HepG2 (cell line): ENCODE measurements around the gene LASP1. TPM values are rescaled to one million over a fixed set of nuclear protein-coding genes. Genes with fewer than 3 reads are reported as not detected.

Experiments
- AGO2 ChIP-seq: fragments of 200-400 bp; formaldehyde crosslinking; optimal IDR thresholded peaks from 2 replicates; pipeline ENCODE3; 2017; ENCODE audit warnings: mild to moderate bottlenecking, low read depth, low read length, moderate library complexity
- ATAD3A ChIP-seq: sonication (generic); formaldehyde crosslinking; IDR thresholded peaks from 2 replicates; pipeline ENCODE4 v1.4.0; 2020; ENCODE audit warnings: missing genetic modification reagents
- CREB1 ChIP-seq, 2 experiments: fragments of 450-650 bp in 1 of 2; IDR thresholded peaks; 2 replicates each; pipeline ENCODE4 v1.6.1; 2016 to 2017; ENCODE audit warnings: control low read depth in 1 of 2, mild to moderate bottlenecking in 1 of 2, missing compliant biosample characterization in 1 of 2, missing genetic modification characterization in 1 of 2
- GABPA ChIP-seq, 2 experiments: IDR thresholded peaks; 2 replicates each; pipeline ENCODE4 v1.6.1; 2011 to 2016; ENCODE audit warnings: low read depth in 2 of 2, low read length in 1 of 2, missing biosample characterization in 1 of 2, missing genetic modification characterization in 1 of 2
- HDAC1 ChIP-seq: sonication (generic); formaldehyde crosslinking; IDR thresholded peaks from 2 replicates; pipeline ENCODE4 v1.5.1; 2020; ENCODE audit warnings: mild to moderate bottlenecking, missing genetic modification reagents
- IRX3 ChIP-seq: sonication (generic); formaldehyde crosslinking; IDR thresholded peaks from 2 replicates; pipeline ENCODE4 v1.8.1; 2023; ENCODE audit warnings: mild to moderate bottlenecking, low read depth, missing genetic modification reagents, borderline replicate concordance
- JUN ChIP-seq: sonication (generic); formaldehyde crosslinking; IDR thresholded peaks from 2 replicates; pipeline ENCODE4 v1.4.0; 2020; ENCODE audit warnings: mild to moderate bottlenecking, missing genetic modification reagents
- KDM6A ChIP-seq: IDR thresholded peaks from 2 replicates; pipeline ENCODE4 v1.6.1; 2016; ENCODE audit warnings: low read depth
- KLF9 ChIP-seq: IDR thresholded peaks from 2 replicates; pipeline ENCODE4 v1.6.1; 2016; ENCODE audit warnings: low read depth
- NFATC3 ChIP-seq: sonication (generic); formaldehyde crosslinking; IDR thresholded peaks from 2 replicates; pipeline ENCODE4 v1.5.1; 2020; ENCODE audit warnings: mild to moderate bottlenecking, missing genetic modification reagents
- RORA ChIP-seq: sonication (generic); formaldehyde crosslinking; IDR thresholded peaks from 2 replicates; pipeline ENCODE4 v1.5.0; 2020; ENCODE audit warnings: mild to moderate bottlenecking, missing genetic modification reagents, moderate library complexity
- SNRNP70 ChIP-seq: fragments of 200-400 bp; formaldehyde crosslinking; IDR thresholded peaks from 2 replicates; pipeline ENCODE4 v1.6.1; 2017; ENCODE audit warnings: mild to moderate bottlenecking, low read depth, low read length, moderate library complexity
- SP2 ChIP-seq: sonication (generic); formaldehyde crosslinking; IDR thresholded peaks from 2 replicates; pipeline ENCODE4 v1.5.1; 2020; ENCODE audit warnings: mild to moderate bottlenecking, missing genetic modification reagents
- TCF7L2 ChIP-seq: IDR thresholded peaks from 2 replicates; pipeline ENCODE4 v1.6.1; 2011; ENCODE audit warnings: mild to moderate bottlenecking, low read depth, low read length, moderate library complexity
- TSC22D2 ChIP-seq: sonication (generic); formaldehyde crosslinking; IDR thresholded peaks from 2 replicates; pipeline ENCODE4 v1.5.1; 2020; ENCODE audit warnings: missing genetic modification reagents, mild to moderate bottlenecking, borderline replicate concordance
- ZNF101 ChIP-seq: sonication (generic); formaldehyde crosslinking; IDR thresholded peaks from 2 replicates; pipeline ENCODE4 v1.4.0; 2020; ENCODE audit warnings: mild to moderate bottlenecking, low read depth, missing genetic modification reagents, borderline replicate concordance
- ZNF274 ChIP-seq: sonication (generic); formaldehyde crosslinking; IDR thresholded peaks from 2 replicates; pipeline ENCODE4 v1.5.1; 2020; ENCODE audit warnings: mild to moderate bottlenecking, missing genetic modification reagents
- ZNF589 ChIP-seq: sonication (generic); formaldehyde crosslinking; conservative IDR thresholded peaks from 2 replicates; pipeline ENCODE4 v1.8.0; 2022; ENCODE audit warnings: mild to moderate bottlenecking, moderate library complexity, missing genetic modification reagents
- ZNF614 ChIP-seq: IDR thresholded peaks from 2 replicates; pipeline ENCODE4 v1.6.1; 2018; ENCODE audit warnings: missing biosample characterization, missing genetic modification reagents, inconsistent platforms, borderline replicate concordance
- ZSCAN12 ChIP-seq: sonication (generic); formaldehyde crosslinking; IDR thresholded peaks from 2 replicates; pipeline ENCODE4 v1.9.0; 2021; ENCODE audit warnings: mild to moderate bottlenecking, missing genetic modification reagents
- polyA plus RNA-seq, 8 experiments: library from polyadenylated mRNA; depleted of rRNA in 3 of 8; stranded (reverse) in 7 of 8; unstranded in 1 of 8; fragments of >200 nt; fragmentation: Illumina TruSeq in 4 of 8; extraction: Trizol in 4 of 8; gene quantifications; 2 replicates each; pipeline versions ENCODE4 v1.2.1 to v1.2.3, GENCODE V29; 2011 to 2016; ENCODE audit warnings: low read depth in 4 of 8, missing spikeins in 1 of 8, mixed read lengths in 1 of 8; ENCODE audit not compliant: insufficient read depth in 1 of 8
- total RNA-seq, 5 experiments: library from RNA; depleted of rRNA; stranded (reverse); fragments of >200 nt; fragmentation: Illumina TruSeq; extraction: Trizol; gene quantifications; 2 replicates each; pipeline ENCODE4 v1.2.3, GENCODE V29; 2016; ENCODE audit warnings: low read depth in 1 of 5
- TF ChIP-seq, protein P1 (sequence below): sonication (generic); formaldehyde crosslinking; IDR thresholded peaks from 2 replicates; pipeline ENCODE4 v1.4.0; 2020; ENCODE audit warnings: missing genetic modification reagents, borderline replicate concordance
- TF ChIP-seq, protein P2 (sequence below): sonication (generic); IDR thresholded peaks from 2 replicates; pipeline ENCODE4 v1.6.1; 2016; ENCODE audit warnings: low read depth, borderline replicate concordance
- TF ChIP-seq, protein P3 (sequence below): sonication (generic); formaldehyde crosslinking; IDR thresholded peaks from 2 replicates; pipeline ENCODE4 v1.5.0; 2020; ENCODE audit warnings: mild to moderate bottlenecking, missing genetic modification reagents

The LASP1 gene
- total and polyA plus RNA-seq, 2 of the 13 experiments (the other 11 are each of a cell fraction or from before 2014, with no cell fraction given), result 70.1 to 97.0 TPM

DNA sequence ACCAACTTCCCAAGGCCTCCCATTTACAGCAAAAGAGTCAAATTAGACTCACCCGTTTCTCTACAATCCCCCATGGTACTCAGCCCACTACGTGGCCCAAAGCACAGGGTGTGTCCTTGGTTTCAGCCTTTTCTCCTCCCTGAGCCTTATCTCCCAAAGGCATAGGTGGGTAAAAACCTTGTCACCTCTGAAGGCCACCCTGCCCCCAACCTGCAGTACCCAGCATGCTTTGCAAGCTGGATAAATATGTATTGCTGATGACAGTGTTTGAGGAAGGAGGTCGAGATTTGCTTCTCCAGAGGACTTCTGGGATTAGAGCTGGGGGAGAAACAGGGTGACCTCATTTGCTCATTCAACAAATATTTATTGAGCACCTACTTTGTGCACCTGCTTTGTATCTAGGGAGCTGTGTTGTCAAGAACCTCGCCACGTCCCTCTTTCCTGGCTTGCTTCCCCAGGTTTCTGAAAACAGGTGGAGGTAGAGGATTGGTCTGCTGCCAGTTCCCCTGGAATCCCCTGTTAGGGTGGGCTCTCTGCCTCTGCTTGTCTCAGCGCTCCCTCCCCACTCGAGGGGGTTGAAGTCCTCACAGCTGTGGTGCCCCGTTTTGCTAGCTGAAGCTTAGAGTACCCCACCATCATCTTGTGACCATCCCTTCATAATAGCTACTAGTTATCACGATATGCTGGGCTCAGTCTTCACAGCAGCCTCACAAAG is 3.0 kb downstream of the LASP1 start (continued):
- TF ChIP-seq, protein P1, sequence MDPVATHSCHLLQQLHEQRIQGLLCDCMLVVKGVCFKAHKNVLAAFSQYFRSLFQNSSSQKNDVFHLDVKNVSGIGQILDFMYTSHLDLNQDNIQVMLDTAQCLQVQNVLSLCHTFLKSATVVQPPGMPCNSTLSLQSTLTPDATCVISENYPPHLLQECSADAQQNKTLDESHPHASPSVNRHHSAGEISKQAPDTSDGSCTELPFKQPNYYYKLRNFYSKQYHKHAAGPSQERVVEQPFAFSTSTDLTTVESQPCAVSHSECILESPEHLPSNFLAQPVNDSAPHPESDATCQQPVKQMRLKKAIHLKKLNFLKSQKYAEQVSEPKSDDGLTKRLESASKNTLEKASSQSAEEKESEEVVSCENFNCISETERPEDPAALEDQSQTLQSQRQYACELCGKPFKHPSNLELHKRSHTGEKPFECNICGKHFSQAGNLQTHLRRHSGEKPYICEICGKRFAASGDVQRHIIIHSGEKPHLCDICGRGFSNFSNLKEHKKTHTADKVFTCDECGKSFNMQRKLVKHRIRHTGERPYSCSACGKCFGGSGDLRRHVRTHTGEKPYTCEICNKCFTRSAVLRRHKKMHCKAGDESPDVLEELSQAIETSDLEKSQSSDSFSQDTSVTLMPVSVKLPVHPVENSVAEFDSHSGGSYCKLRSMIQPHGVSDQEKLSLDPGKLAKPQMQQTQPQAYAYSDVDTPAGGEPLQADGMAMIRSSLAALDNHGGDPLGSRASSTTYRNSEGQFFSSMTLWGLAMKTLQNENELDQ (CRISPR knock-in tag), result no peak
- TF ChIP-seq KDM6A (peak; percentile 58; the same call in 1 of the 2 replicates), HDAC1 (peak; percentile 78), JUN (peak; percentile 75), TCF7L2 (no peak), ZNF101 (CRISPR knock-in tag) (no peak), IRX3 (CRISPR knock-in tag) (0 out of 2 replicates have a peak, but pooled peaks have one; percentile 36), NFATC3 (no peak), ZNF589 (CRISPR knock-in tag) (no peak), KLF9 (CRISPR knock-in tag) (no peak), CREB1 (IDR thresholded peaks at IDR 0.05) (no peak), CREB1 (CRISPR knock-in tag; IDR thresholded peaks at IDR 0.05) (peak; percentile 54; the same call in 1 of the 2 replicates), ZNF614 (CRISPR knock-in tag) (no peak), ZSCAN12 (CRISPR knock-in tag) (no peak), RORA (no peak), SP2 (CRISPR knock-in tag) (no peak), GABPA (IDR thresholded peaks at IDR 0.05; ENCODE audit: low read depth, low read length) (no peak), GABPA (CRISPR knock-in tag; IDR thresholded peaks at IDR 0.05; ENCODE audit: low read depth) (peak; percentile 8; the same call in 1 of the 2 replicates), ZNF274 (no peak; the same call in 1 of the 2 replicates), AGO2 (no peak), SNRNP70 (no peak), ATAD3A (CRISPR knock-in tag) (no peak), TSC22D2 (CRISPR knock-in tag) (no peak)
- TF ChIP-seq, protein P2, sequence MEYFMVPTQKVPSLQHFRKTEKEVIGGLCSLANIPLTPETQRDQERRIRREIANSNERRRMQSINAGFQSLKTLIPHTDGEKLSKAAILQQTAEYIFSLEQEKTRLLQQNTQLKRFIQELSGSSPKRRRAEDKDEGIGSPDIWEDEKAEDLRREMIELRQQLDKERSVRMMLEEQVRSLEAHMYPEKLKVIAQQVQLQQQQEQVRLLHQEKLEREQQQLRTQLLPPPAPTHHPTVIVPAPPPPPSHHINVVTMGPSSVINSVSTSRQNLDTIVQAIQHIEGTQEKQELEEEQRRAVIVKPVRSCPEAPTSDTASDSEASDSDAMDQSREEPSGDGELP, result no peak
- TF ChIP-seq, protein P3, sequence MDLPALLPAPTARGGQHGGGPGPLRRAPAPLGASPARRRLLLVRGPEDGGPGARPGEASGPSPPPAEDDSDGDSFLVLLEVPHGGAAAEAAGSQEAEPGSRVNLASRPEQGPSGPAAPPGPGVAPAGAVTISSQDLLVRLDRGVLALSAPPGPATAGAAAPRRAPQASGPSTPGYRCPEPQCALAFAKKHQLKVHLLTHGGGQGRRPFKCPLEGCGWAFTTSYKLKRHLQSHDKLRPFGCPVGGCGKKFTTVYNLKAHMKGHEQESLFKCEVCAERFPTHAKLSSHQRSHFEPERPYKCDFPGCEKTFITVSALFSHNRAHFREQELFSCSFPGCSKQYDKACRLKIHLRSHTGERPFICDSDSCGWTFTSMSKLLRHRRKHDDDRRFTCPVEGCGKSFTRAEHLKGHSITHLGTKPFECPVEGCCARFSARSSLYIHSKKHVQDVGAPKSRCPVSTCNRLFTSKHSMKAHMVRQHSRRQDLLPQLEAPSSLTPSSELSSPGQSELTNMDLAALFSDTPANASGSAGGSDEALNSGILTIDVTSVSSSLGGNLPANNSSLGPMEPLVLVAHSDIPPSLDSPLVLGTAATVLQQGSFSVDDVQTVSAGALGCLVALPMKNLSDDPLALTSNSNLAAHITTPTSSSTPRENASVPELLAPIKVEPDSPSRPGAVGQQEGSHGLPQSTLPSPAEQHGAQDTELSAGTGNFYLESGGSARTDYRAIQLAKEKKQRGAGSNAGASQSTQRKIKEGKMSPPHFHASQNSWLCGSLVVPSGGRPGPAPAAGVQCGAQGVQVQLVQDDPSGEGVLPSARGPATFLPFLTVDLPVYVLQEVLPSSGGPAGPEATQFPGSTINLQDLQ, result no peak
